GM23248 (cell line): ENCODE data around the gene RSRC1. TPM values are rescaled to one million over a fixed set of nuclear protein-coding genes. Genes with fewer than 3 reads are reported as not detected.

ENCODE experiments used
- DNase-seq: peaks from one replicate; pipeline ENCODE4 v3.0.0-alpha.2; 2015
- H2AFZ ChIP-seq: fragments of 200-600 bp; sonication (generic); 2 replicates; pipeline ENCODE4 v1.6.1; 2016; ENCODE audit warnings: antibody characterized with exemption
- H3F3A ChIP-seq: fragments of 200-600 bp; sonication (generic); 2 replicates; pipeline ENCODE4 v1.6.1; 2016; ENCODE audit warnings: mild to moderate bottlenecking, antibody characterized with exemption, mixed run types; ENCODE audit not compliant: insufficient read depth
- H3K27ac ChIP-seq: fragments of 200-600 bp; sonication (generic); 2 replicates; pipeline ENCODE4 v1.5.1; 2016; ENCODE audit warnings: mild to moderate bottlenecking
- H3K27me3 ChIP-seq: fragments of 200-600 bp; sonication (generic); replicated peaks from 2 replicates; pipeline ENCODE4 v1.6.1; 2016; ENCODE audit warnings: mild to moderate bottlenecking; ENCODE audit not compliant: insufficient read depth
- H3K36me3 ChIP-seq: fragments of 200-600 bp; sonication (generic); 2 replicates; pipeline ENCODE4 v1.6.1; 2016; ENCODE audit warnings: low read depth, mild to moderate bottlenecking
- H3K4me1 ChIP-seq: fragments of 200-600 bp; sonication (generic); 2 replicates; pipeline ENCODE4 v1.6.1; 2016; ENCODE audit warnings: mild to moderate bottlenecking; ENCODE audit not compliant: insufficient read depth
- H3K4me2 ChIP-seq: fragments of 200-600 bp; sonication (generic); one replicate; pipeline ENCODE4 v1.6.1; 2016; ENCODE audit warnings: mild to moderate bottlenecking; ENCODE audit not compliant: unreplicated experiment
- H3K4me3 ChIP-seq: fragments of 200-600 bp; sonication (generic); 2 replicates; pipeline ENCODE4 v1.5.1; 2016; ENCODE audit warnings: mild to moderate bottlenecking
- H3K79me2 ChIP-seq: fragments of 200-600 bp; sonication (generic); 2 replicates; pipeline ENCODE4 v1.6.1; 2016; ENCODE audit warnings: mild to moderate bottlenecking; ENCODE audit not compliant: insufficient read depth
- H3K9ac ChIP-seq: fragments of 200-600 bp; sonication (generic); 2 replicates; pipeline ENCODE4 v1.6.1; 2016; ENCODE audit warnings: mild to moderate bottlenecking
- H3K9me2 ChIP-seq: fragments of 200-600 bp; sonication (generic); 2 replicates; pipeline ENCODE4 v1.6.1; 2016; ENCODE audit warnings: mixed run types, mild to moderate bottlenecking, moderate library complexity; ENCODE audit not compliant: insufficient read depth
- H3K9me3 ChIP-seq: fragments of 200-600 bp; sonication (generic); one replicate; pipeline ENCODE4 v1.6.1; 2017; ENCODE audit warnings: low read depth
- H4K20me1 ChIP-seq: fragments of 200-600 bp; sonication (generic); 2 replicates; pipeline ENCODE4 v1.6.0; 2016; ENCODE audit not compliant: insufficient read depth
- EZH2 ChIP-seq: fragments of 200-600 bp; sonication (generic); IDR thresholded peaks from 2 replicates; pipeline ENCODE4 v1.6.1; 2018; ENCODE audit warnings: antibody characterized with exemption, mild to moderate bottlenecking; ENCODE audit not compliant: insufficient read depth, poor library complexity, severe bottlenecking
- EZH2phosphoT487 ChIP-seq: fragments of 200-600 bp; sonication (generic); IDR thresholded peaks from 2 replicates; pipeline ENCODE4 v1.6.1; 2018; ENCODE audit warnings: antibody characterized with exemption, moderate library complexity, mild to moderate bottlenecking, low read depth; ENCODE audit not compliant: insufficient read depth
- WGBS, 2 experiments: methylation state at CpG; one replicate each; pipeline ENCODE4 v1.1.6; 2015 to 2017; ENCODE audit warnings: low lambda C conversion rate in 2 of 2, low coverage in 1 of 2; ENCODE audit errors: missing lambda C conversion rate in 2 of 2; 5-methylcytosine and 5-hydroxymethylcytosine counted together
- in situ Hi-C: fragments of 300-500 bp; cut with MboI; formaldehyde crosslinking; loops from 2 replicates; pipeline ENCODE4 v1.15.0; 2020
- polyA plus RNA-seq: library from polyadenylated mRNA; unstranded; fragments of >200 nt; fragmentation: Nextera tagmentation; extraction: Ambion mirVana; gene quantifications from 2 replicates; pipeline ENCODE4 v1.2.1, GENCODE V29; 2016
- total RNA-seq: library from RNA; depleted of rRNA; stranded (reverse); fragments of >200 nt; shearing (Covaris generic); gene quantifications from 2 replicates; pipeline ENCODE4 v1.2.3, GENCODE V29; 2014

RSRC1 gene
- total and polyA plus RNA-seq, 2 experiments from 2014 or later, result 28.5 to 34.6 TPM

- H3K36me3 ChIP-seq, result no peaks in the 10 kb centered on the region
- DNase-seq, result no peak
- no peaks in the 10 kb centered on the region for H3K27me3 ChIP-seq
- no peaks in the 10 kb centered on the region for H3K79me2 ChIP-seq
- no peak overlapping the region for H3K9ac ChIP-seq
- no peak for TF ChIP-seq EZH2phosphoT487
- no peak for TF ChIP-seq EZH2
- no peak overlapping the region for H3K27ac ChIP-seq
- no peaks in the 10 kb centered on the region for H3K9me2 ChIP-seq
- in situ Hi-C loops, result no loop called here
- no peaks in the 10 kb centered on the region for H3F3A ChIP-seq
- H4K20me1 ChIP-seq, result no peaks in the 10 kb centered on the region
- no peak overlapping the region for H3K4me2 ChIP-seq
- no peaks in the 10 kb centered on the region for H3K9me3 ChIP-seq
- no peak overlapping the region for H2AFZ ChIP-seq
- no peak overlapping the region for H3K4me3 ChIP-seq
- no peaks in the 10 kb centered on the region for H3K4me1 ChIP-seq
These were observed 169.7 kb downstream of the RSRC1 start for GRCh38 chr3:158279609-158280008.

- Histone ChIP-seq H3K27me3 (no peaks in the 10 kb centered on the region), H3K4me2 (no peak overlapping the region), H3K4me1 (no peaks in the 10 kb centered on the region), H3F3A (no peaks in the 10 kb centered on the region), H3K9me2 (no peaks in the 10 kb centered on the region), H3K9me3 (no peaks in the 10 kb centered on the region), H2AFZ (no peak overlapping the region), H3K9ac (no peak overlapping the region), H3K4me3 (no peak overlapping the region), H3K27ac (no peak overlapping the region), H4K20me1 (no peaks in the 10 kb centered on the region), H3K36me3 (no peaks in the 10 kb centered on the region), H3K79me2 (no peaks in the 10 kb centered on the region)
- TF ChIP-seq EZH2 (no peak), EZH2phosphoT487 (no peak)
- 65 to 83% methylated on average over 2 of the region's 2 CpGs for WGBS, 2 experiments
- in situ Hi-C loops, result no loop called here
- no peak for DNase-seq
These were observed 185.9 kb downstream of the RSRC1 start for GRCh38 chr3:158295771-158296170.

- no peak overlapping the region for H3K9ac ChIP-seq
- DNase-seq, result no peak
- TF ChIP-seq EZH2phosphoT487 (no peak), EZH2 (no peak)
- H3K4me1 ChIP-seq, result no peaks in the 10 kb centered on the region
- H4K20me1 ChIP-seq, result no peaks in the 10 kb centered on the region
- no peaks in the 10 kb centered on the region for H3K9me2 ChIP-seq
- no peaks in the 10 kb centered on the region for H3K9me3 ChIP-seq
- H3K79me2 ChIP-seq, result no peaks in the 10 kb centered on the region
- no peak overlapping the region for H3K27ac ChIP-seq
- H3K4me2 ChIP-seq, result no peak overlapping the region
- no peaks in the 10 kb centered on the region for H3F3A ChIP-seq
- no peak overlapping the region for H3K4me3 ChIP-seq
- no peaks in the 10 kb centered on the region for H3K27me3 ChIP-seq
- in situ Hi-C loops, result no loop called here
- no peak overlapping the region for H2AFZ ChIP-seq
- H3K36me3 ChIP-seq, result no peaks in the 10 kb centered on the region
These were observed 188.1 kb downstream of the RSRC1 start for GRCh38 chr3:158297940-158298339.

- WGBS, 2 experiments, result 97% methylated on average over 8 of the region's 8 CpGs
- Histone ChIP-seq H3K4me3 (no peak overlapping the region), H3K27ac (no peak overlapping the region), H3K4me1 (no peaks in the 10 kb centered on the region), H3K9me3 (no peaks in the 10 kb centered on the region), H3K27me3 (no peaks in the 10 kb centered on the region), H3K79me2 (no peaks in the 10 kb centered on the region), H3F3A (no peaks in the 10 kb centered on the region), H3K36me3 (no peaks in the 10 kb centered on the region), H3K9me2 (no peaks in the 10 kb centered on the region), H2AFZ (no peak overlapping the region), H4K20me1 (no peaks in the 10 kb centered on the region), H3K9ac (no peak overlapping the region), H3K4me2 (no peak overlapping the region)
- in situ Hi-C loops, result no loop called here
- DNase-seq, result no peak
- TF ChIP-seq EZH2phosphoT487 (no peak), EZH2 (no peak)
These were observed 198.5 kb downstream of the RSRC1 start for GRCh38 chr3:158308236-158308928.

GRCh38 chr3:158312560-158313141, 202.8 kb downstream of the RSRC1 start:
- in situ Hi-C loops, result no loop called here
- Histone ChIP-seq H3K27ac (no peak overlapping the region), H3K9me3 (no peaks in the 10 kb centered on the region), H3K4me2 (no peak overlapping the region), H3K4me1 (no peaks in the 10 kb centered on the region), H3K4me3 (no peak overlapping the region), H3K79me2 (no peaks in the 10 kb centered on the region), H3K36me3 (no peaks in the 10 kb centered on the region), H4K20me1 (no peaks in the 10 kb centered on the region), H2AFZ (no peak overlapping the region), H3K9me2 (no peaks in the 10 kb centered on the region), H3K9ac (no peak overlapping the region), H3K27me3 (no peaks in the 10 kb centered on the region), H3F3A (no peaks in the 10 kb centered on the region)
- TF ChIP-seq EZH2phosphoT487 (no peak), EZH2 (no peak)
- peak; percentile 15 for DNase-seq
